ENCODE measurements around the gene SLC2A1.

The SLC2A1 gene

DNA sequence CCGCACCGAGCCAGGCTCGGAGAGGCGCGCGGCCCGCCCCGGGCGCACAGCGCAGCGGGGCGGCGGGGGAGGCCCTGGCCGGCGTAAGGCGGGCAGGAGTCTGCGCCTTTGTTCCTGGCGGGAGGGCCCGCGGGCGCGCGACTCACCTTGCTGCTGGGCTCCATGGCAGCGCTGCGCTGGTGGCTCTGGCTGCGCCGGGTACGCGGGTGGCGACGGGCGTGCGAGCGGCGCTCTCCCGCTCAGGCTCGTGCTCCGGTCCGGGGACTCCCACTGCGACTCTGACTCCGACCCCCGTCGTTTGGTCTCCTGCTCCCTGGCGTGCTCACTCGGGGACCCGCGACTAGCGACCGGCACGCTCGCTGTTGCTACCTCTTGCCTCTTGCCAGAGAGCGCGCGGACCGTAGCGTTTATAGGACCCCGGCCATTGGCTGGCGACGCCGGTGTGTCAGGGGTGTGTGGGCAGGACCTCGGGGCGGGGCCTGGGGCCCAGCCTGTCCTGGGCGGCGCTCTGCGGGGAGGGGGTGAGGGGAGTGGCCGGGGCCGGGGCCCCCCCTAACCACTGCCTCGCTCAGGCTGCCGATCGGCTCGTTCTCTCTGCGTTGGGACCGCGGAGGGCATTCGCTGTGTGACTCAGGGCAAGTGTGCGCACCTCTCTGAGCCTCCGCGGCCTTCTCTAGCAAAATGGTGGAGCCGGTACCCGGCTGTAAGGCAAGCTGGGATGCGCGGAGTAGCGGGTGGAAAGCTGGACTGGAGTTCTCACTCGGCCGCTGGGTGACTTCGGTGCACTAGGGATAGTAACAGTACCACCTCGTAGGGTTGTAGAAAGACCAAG lies at the start of gene SLC2A1:
Gene SLC2A1 (minus strand): TSS at position 381 of the 832 bp plus-strand sequence. CDS start 217 bp downstream, at position 164.
- peak; percentile 93 for DNase-seq

DNA sequence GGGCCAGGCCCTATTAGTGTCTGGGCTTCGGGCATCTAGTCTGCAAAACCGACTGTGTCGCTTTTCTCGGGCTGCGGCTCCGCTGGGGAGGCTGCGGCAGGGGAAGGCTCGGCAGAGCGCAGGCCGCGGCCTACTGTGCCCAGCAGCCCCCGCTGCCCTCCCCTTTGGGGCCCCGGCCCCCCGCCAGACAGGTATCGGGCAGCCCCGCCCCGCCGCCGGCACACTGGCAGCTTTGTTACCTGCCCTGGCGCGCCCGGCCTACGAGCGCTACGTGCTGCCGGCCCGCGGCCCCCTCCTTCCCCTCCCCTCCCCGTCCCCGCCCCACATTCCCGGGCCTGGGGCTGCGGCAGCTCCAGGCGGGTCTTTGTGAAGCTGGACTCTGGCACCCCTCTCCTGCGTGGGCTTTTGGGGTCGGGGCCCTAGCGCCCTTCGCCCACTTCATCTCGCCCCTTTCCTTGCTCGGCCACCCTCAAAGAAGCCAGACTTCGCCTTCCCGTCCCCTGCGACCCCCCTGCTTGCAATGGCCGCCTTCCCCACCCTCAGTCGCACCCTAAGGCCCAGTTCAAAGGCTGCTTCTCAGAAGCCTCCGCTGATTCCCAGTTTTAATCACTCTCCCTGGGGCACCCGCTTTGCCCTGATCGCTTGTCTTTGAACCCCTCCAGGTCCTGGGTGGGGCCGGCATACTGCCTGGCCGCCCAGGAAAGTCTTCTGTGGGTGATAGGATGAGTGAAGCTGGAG lies 48.9 kb upstream of the SLC2A1 start:
- no peak for DNase-seq

GRCh38 chr1:43005460-43006361 lies 47.0 kb upstream of the SLC2A1 start:
- no peak for DNase-seq

DNA sequence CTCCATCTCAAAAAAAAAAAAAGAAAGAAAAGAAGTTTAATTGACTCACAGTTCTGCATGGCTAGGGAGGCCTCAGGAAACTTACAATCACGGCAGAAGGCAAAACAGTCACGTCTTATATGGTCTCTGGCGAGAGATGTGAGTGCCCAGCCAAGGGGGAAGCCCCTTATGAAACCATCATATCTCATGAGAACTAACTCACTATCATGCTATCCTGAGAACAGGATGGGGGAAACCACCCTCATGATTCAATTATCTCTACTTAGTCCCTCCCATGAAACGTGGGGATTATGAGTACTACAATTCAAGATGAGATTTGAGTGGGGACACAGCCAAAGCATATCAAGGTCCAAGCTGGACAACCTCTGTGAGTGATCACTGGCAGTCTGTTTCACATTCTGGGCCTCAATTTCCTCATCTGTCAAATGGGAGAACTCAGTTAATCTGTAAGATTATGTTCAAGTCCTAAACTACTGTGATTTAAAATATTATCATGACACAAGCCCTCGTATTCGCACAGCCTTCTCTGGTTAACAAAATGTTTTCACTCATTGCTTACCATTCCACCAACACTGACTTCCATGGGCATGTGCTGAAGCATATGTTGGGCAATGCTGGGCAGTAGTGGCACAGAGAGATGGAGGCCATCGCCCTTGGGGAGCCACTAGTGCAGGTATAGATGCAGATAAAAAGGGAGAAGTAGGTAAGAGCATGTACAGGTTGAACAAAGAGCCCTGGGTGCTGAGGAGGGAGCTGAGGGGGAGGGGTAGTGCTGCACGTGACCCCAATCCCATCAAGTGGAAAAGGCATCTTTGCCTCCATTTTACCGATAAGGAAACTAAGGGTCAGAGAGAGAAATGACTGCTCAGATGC lies 46.2 kb upstream of the SLC2A1 start:
- no peak for DNase-seq

DNA sequence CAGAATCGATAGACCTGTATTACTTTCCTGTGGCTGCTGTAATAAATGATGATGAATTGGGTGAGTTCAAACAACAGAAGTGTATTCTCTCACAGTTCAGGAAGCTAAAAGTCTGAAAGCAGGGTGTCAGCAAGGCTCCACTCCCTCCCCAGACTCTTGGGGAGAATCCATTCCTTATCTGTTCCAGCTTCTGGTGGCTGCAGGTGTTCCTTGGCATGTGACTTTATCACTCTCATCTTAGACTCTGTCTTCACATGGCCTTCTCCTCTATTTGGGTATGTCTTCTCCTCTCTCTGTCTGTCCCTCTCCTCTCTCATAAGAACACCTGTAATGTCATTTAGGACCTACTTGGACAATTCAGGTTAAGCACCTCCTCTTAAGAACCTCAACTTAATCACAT lies 44.1 kb upstream of the SLC2A1 start:
- DNase-seq: no peak

DNA sequence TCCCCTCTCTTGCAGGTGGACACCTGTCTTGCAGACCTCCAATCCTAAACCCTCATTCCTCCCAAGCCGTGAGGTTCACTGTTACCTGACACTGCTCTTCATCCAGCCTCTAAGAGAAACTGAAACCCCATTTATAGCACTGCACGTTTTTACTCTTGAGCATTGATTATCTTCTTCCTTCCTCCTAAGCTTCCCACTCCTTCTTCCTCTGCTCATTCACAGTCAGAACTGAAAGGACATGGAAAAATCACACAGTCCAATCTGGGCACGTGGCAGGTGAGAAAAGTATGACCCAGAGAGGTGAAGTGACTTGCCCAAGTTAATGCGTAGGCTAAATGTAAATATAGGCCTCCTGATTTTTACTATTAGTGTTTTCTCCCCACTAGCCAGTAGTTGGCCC lies 43.4 kb upstream of the SLC2A1 start:
- DNase-seq: no peak

GRCh38 chr1:43001434-43001833 lies 42.8 kb upstream of the SLC2A1 start:
- no peak for DNase-seq

DNA sequence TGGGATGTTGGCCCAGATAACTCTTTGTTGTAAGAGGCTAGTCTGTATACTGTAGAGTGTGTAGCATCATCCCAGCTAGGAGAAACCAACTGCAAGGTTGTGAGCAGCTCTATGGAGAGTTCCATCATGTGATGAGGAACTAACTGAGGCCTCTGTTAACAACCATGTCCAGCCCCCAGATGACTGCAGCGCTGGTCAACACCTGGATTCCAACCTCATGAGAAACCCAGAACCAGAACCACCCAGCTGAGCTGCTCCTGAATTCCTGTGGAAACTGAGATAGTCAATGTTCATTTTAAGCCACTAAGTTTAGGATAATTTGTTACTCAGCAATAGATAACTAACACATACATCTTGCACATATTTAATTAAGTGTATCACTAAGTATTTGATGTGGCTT lies 41.6 kb upstream of the SLC2A1 start:
- DNase-seq: no peak

GRCh38 chr1:42999308-42999707 lies 40.6 kb upstream of the SLC2A1 start:
- no peak for DNase-seq

GRCh38 chr1:42998386-42998785 lies 39.7 kb upstream of the SLC2A1 start:
- DNase-seq: no peak

GRCh38 chr1:42996384-42996970 lies 37.8 kb upstream of the SLC2A1 start:
- DNase-seq: no peak

DNA sequence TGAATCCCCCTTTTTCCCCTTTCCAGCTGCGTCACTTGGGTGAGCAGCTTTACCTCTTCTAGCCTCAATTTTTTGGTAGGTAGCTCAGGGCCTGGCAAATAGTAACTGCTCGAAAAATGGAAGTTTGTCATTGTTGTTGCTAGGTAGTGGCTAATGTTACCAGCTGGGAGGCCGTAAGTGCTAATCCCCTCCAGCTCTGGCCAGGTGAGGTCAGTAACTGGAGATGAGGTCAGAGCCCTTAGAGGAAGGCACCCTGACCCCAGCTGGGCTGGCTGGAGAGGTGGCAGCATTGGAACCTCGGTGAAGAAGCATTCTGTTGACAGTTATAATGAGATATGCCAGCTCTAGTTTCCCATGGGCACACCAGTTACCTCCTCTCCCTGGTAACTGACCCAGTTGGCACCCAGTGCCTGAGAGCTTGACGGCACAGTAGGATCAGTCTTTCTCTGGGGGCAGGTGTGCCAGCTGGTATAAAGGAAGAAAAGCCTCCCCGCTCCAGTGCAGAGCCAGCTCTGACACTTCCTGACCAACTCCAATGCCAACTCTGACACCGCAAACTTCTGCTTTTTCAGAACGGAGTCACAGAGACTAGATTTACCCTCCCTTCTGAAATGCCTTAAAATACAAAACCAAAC lies 35.0 kb upstream of the SLC2A1 start:
- no peak for DNase-seq

GRCh38 chr1:42992054-42992571 lies 33.4 kb upstream of the SLC2A1 start:
- no peak for DNase-seq

DNA sequence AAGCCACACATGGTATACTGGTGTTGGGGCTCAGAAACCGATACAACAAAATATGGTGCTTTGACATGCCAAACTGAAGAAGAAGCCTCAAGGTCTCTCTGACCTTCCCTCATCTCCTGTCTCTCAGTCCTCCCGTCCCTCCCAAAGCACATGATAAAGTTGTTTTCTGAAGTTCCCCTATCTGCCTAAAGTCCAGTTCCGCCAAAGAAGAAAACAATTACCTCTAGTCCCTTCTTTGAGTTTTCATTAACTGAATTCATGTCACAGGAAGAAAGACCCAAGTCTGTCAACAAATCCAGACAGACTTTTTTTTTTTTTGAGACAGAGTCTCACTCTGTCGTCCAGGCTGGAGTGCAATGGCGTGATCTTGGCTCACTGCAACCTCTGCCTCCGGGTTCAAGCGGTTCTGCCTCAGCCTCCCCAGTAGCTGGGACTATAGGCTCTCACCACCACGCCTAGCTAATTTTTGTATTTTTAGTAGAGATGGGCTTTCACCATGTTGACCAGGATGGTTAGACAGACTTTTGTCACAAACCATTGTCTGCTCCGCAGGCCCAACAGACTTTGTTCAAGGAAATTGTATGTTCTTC lies 32.2 kb upstream of the SLC2A1 start:
- no peak for DNase-seq

- DNase-seq: no peak
These were observed 25.0 kb upstream of the SLC2A1 start for GRCh38 chr1:42983693-42984092.

DNA sequence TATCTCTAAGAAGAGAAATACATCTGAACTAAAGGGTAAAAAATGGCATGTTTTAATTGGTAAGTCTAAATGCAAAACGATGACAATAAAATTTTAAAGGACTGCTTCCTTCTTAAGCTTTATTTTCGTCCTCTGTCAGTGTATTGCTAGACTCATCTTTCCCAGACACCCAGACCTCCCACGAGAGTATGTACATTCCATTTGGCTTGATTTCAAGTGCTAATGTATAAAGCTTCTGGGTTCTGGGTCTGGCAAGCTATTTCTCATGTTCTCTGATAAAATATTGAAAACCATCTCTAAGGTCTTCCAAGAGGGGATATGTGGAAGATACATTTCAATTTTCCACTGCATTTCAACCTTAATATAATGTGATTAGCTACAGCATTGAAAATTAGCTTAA lies 24.6 kb upstream of the SLC2A1 start:
- DNase-seq: no peak

- no peak for DNase-seq
These were observed 24.0 kb upstream of the SLC2A1 start for GRCh38 chr1:42982641-42983040.

- no peak for DNase-seq
These were observed 23.2 kb upstream of the SLC2A1 start for GRCh38 chr1:42981871-42982270.

- DNase-seq: no peak
These were observed 22.7 kb upstream of the SLC2A1 start for GRCh38 chr1:42981255-42981805.
